ENCODE results near the gene RGPD8.
A peak's percentile ranks its signal among the peaks of the same experiment; 100 is the strongest.
"Not testable (repeated sequence)": the region's sequence is repeated elsewhere in the genome, so short reads cannot be mapped to it uniquely, and the experiment has no call there.

The RGPD8 gene

GRCh38 chr2:112433480-112433879, at the start of gene RGPD8:
TSS of gene RGPD8 (minus strand) at chr2:112433645. CDS start at chr2:112433453, 192 bp downstream.
- DNase-seq: not testable (repeated sequence)

DNA sequence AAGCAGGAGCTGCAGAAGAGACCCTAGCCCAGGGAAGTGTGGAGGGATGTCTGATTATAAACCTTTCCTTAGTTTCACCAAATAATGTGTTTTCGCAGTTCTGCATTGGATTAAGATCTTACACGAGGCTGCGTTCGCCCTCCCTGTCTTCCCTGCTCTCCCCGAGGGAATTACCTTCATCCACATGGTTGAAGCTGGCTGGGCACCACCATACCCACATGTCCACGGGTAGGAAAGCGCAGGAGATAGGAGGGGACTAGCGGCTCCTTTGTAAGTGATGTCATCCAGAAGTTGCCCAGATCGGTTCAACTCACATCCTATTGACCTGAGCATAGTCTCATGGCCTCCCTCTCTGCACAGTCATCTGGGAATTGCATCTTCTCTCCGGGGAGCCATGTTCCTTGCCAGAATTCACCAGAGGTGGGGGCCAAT, 49.6 kb upstream of the RGPD8 start:
- DNase-seq: no peak

DNA sequence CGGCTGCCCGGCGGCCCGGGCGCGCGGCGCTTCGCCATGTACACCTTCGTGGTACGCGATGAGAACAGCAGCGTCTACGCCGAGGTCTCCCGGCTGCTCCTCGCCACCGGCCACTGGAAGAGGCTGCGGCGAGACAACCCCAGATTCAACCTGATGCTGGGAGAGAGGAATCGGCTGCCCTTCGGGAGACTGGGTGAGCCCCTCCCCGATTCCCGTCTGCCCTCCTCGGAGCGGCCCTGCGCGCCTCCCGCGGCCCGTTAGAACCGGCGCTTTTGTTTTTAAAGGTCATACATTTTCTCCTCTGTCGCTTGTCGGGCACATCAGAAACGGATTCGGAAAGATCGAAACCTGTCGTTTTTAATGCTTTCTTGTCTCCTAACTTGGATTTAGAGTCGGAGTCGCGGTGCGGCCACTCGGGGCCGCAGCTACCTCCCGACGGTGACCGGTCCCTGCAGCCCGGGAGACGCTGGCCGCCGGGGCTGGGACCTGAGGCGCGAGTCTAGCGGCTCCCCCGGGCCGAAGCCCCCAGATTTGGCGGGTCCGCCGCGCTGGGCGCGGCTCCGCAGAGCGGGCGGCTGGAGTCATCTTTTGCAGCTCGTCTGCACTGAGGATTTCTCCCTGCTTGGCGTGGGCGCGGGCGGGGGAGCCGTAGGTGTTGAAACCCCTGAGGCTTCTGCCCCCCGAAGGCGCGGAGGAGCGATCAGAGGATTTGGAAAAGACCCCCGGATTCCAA, 49.0 kb upstream of the RGPD8 start:
- DNase-seq: no peak

DNA sequence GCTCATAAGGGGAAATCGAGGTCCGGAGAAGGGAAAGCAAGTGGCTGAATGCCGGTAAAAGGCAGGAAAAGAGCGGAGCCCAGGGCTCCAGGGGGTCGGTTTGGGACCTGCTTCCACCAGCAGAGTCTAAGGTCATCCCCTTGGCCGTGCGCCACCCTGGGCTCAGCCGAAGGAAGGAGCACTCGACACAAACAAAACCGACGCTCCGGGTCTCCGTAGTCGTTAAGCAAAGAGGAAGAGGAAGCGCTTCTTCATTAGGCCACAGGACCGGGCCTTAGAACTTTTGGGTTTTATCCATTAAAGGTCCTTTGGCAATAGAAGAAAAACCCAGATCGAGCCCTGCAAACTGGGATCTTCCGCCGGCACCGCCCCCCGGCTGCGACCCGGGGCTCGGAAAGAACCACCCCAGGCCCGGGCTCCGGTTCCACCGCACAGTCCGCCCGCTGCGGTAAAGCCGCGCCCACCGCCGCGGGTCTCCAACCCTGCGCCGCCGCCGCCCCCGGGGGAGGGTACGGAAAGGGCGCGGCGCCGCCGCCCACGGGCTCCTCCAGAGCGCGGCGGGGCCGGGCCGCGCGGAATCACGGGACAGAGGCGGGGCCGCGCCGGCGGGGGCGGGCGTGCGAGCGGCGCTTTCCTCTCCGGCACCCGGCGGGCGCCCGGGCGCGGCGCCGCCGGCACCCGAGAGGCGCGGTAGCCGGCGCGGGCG, 48.2 kb upstream of the RGPD8 start, which contains the start of gene TTL:
TTL (plus strand) TSS at position 629 of the 706 bp plus-strand sequence. CDS start 189 bp downstream, outside the sequence.
- peak; percentile 64 for DNase-seq

DNA sequence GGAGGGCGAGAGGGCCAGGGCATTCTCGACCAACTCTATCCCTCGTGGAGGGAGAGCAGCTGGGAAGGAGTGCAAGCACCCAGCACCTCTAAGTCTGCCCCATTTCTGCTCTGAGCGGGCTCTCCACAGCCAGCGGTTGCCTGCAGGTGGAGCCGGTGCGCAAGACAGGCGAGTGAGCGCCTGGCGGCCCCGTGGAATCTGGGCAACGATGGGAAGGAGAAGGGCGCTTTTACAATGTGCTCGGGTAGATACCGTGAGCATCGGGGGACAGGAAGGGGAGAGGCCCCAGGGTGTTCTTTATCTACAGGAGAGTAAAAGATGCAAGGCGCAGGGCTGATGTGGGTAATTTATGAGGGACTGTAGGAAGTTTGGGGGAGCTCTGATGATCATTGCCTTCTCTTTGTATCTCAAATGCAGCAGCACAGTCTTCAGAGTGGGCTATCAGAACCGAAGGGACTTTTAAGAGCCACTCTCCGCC, 47.6 kb upstream of the RGPD8 start:
- DNase-seq: peak; percentile 73

- DNase-seq: no peak
Measured at GRCh38 chr2:112480530-112481049, 47.1 kb upstream of the RGPD8 start.

DNA sequence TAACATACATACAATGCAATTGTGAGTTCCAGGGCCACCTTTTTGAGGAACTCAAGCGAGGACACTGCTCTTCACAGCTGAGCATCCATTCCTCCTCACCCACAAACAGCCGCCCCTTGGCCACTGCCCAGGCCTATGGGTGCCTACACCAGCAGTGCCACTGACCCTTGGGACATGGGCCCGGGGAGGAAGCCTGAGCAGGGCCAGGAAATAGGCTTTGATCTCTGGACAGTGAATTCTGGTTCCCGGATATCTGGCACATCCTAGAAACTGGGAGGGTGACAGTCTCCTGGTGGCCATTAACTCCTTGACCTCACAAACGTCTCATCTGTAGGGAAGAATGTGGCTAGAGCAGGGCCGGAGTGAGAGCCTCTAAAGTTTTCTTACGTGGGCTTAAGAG, 43.0 kb upstream of the RGPD8 start:
- no peak for DNase-seq

GRCh38 chr2:112474844-112475486, 41.5 kb upstream of the RGPD8 start:
- DNase-seq: no peak

DNA sequence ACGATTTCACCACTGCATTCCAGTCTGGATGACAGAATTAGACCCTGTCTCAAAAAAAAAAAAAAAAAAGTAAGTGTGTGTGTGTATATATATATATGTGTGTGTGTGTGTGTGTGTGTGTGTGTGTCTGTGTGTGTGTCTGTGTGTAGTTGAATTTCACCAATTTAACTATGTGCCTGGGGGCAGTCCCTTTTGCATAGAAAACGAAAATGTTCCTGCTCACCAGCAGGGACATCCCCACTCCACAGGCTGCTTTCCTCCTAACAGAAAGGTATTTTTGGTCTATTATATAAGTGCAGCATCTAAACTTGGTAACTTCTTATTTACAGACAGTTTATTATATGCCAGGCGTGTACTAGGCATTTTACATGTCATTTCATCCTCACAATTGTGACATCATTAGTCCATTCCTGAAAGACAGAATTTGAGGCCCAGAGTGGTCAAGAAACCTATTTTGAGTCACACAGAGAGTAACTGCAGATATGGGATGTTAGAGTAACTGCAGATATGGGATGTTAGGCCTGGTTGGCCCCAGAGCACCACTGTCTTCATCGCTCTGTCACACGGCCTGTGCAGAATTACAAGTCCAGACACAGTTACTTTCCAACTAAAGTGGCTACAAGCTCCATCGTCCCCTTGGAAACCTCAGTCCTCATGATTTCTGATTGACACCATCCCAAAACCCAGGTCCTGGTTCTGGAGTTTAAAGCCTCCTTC, 39.3 kb upstream of the RGPD8 start:
- no peak for DNase-seq

DNA sequence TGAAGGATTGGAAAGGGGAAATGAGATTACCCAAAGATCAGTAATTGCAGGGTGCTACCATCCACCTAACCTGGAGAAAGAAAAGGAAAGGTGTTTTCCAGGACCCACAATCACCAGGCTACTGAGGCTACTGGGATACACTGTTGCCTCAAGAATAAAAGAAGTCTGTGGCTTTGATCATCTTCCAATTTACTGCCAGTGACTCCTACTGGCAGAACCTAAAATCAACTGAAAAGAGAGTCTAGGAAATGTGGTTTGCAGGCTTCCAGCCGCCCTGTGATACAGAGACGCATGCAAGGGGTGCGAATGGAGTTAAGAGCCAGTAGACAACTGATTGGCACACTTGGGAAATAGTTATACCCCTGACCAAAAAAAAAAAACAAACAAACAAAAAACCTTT, 31.9 kb upstream of the RGPD8 start:
- no peak for DNase-seq

- DNase-seq: no peak
Measured at GRCh38 chr2:112463256-112463655, 29.8 kb upstream of the RGPD8 start.

- DNase-seq: no peak
Measured at GRCh38 chr2:112462178-112462577, 28.7 kb upstream of the RGPD8 start.

DNA sequence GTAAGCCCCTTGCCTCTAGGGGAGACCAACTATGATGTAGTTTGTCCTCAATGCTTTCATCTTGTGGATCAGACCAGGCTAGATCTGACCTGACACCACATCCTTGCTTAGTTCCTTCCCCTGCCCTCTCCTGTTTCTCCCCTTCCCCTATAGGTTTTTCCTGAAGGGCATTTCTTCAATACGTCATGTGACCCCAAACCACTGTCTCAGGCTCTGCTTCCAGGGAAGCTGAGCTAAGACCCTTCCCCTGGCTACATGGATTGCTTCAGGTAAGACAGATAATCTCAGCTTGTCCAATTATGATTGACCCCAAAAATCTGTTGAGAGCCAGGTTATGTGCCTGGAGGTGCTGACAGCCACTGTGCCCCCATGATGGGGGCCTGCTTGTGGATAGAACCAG, 25.9 kb upstream of the RGPD8 start:
- DNase-seq: no peak

DNA sequence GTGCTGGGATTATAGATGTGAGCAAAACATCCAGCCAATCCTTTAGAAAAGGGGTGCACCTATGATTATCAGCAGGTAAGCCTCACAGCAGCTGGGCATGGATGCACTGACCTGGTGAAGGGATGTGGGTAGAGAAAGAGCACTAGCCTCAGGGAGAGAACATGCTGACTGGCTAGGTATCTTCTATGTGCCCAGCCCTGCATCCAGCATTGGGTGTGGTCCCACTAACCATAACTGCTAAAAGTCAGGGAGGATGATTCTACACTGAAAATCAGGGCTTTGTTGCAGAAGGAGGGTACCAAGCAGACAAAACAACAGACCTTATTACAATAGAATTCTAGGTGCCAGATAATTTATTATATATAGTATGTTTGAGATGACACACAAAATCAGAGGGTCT, 21.1 kb upstream of the RGPD8 start:
- DNase-seq: no peak

DNA sequence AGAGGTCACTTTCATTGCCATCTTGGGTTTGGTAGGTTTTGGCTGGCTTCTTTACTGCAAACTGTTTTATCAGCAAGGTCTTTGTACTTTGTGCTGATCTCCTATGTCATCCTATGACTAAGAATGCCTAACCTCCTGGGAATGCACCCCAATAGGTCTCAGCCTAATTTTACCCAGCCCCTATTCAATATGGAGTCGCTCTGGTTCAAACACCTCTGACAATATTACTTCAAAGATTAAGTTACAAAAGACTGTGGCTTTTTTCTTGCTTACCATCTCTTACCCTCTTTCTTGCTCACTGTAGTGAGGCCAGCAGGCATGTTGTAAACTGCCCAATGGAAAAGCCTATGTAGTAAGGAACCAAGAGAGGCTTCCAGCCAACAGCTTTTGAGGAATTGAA, 17.9 kb upstream of the RGPD8 start:
- DNase-seq: no peak

- DNase-seq: no peak
Measured at GRCh38 chr2:112449854-112450253, 16.4 kb upstream of the RGPD8 start.

DNA sequence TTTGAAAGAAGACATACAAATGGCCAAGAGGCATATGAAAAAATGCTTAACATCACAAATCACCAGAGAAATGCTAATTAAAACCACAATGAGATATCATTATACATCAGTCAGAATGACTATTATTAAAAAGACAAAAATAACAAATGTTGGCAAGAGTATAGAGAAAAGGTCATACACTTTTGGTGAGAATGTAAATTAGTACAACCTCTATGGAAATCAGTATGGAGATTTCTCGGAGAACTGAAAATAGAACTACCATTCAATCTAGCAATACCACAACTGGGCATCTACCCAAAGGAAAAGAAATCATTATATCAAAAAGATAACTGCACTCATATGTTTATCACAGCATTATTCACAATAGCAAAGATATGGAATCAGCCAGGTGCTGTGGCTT, 10.8 kb upstream of the RGPD8 start:
- DNase-seq: not testable (repeated sequence)

GRCh38 chr2:112438603-112439261, 5.3 kb upstream of the RGPD8 start:
- DNase-seq: not testable (repeated sequence)

- DNase-seq: not testable (repeated sequence)
Measured at GRCh38 chr2:112437405-112437831, 4.0 kb upstream of the RGPD8 start.

GRCh38 chr2:112436993-112437392, 3.5 kb upstream of the RGPD8 start:
- not testable (repeated sequence) for DNase-seq

DNA sequence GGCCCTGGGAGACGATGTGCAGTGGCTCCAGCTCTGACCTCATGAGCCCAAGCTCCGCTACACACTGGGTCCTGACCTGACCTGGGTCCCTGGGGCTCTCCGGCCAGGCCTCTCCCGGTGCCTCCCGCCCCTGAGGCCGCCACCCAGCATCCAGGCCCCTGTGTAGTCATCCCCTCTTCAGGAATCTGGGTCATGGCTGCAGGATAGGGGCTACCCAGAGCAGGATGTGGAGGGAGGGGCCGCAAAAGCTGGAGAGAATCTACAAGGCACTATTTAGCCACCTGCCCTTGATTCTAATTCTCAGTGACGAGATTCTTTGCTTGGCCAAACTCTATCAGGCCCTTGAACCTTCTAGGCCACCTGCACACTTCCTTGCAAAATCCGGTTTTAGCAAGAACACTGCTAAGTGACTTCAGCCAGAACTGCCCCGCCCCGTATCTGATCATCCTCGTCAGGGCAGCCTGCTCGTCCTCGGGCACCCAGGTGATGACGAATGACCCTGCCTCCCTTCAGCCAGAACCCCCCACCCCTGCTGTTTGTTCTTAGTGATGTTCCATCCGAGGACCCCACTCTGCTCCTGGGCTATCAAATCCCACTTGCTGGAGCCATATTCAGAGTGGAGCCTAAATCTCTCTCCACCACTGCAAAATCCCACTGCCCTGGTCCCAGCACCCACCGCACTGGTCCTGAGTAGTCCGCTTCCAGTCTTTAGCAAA, 2.4 kb upstream of the RGPD8 start:
- not testable (repeated sequence) for DNase-seq

Measured in GDM1 (cell line).